BLaER1 treated with 17β-estradiol and CSF1 and Interleukin-3, amounts not matched to agents 10 nM and 100 nM (cell line): ENCODE results near the gene ORM2.
"Not testable (repeated sequence)": the region's sequence is repeated elsewhere in the genome, so short reads cannot be mapped to it uniquely, and the experiment has no call there.

Source experiments
- H3K27ac ChIP-seq, 11 experiments: shearing (Covaris generic); formaldehyde crosslinking; 2 replicates each; pipeline ENCODE4 v1.8.1; 2022
- H3K27me3 ChIP-seq, 11 experiments: shearing (Covaris generic); formaldehyde crosslinking; 2 replicates each; pipeline ENCODE4 v1.8.1; 2022
- H3K36me3 ChIP-seq, 11 experiments: shearing (Covaris generic); formaldehyde crosslinking; 2 replicates each; pipeline ENCODE4 v1.8.1; 2022
- H3K4me1 ChIP-seq, 10 experiments: shearing (Covaris generic); formaldehyde crosslinking; 2 replicates each; pipeline ENCODE4 v1.8.1; 2022
- H3K4me2 ChIP-seq, 11 experiments: shearing (Covaris generic); formaldehyde crosslinking; 2 replicates each; pipeline ENCODE4 v1.8.1; 2022
- H3K4me3 ChIP-seq, 10 experiments: shearing (Covaris generic); formaldehyde crosslinking; 2 replicates each; pipeline ENCODE4 v1.8.1; 2022
- H3K9ac ChIP-seq, 11 experiments: shearing (Covaris generic); formaldehyde crosslinking; 2 replicates each; pipeline ENCODE4 v1.8.1; 2022
- H3K9me3 ChIP-seq, 11 experiments: shearing (Covaris generic); formaldehyde crosslinking; replicated peaks in 1 of 11; 2 replicates each; pipeline ENCODE4 v1.8.1; 2022
- H4K20me1 ChIP-seq, 11 experiments: shearing (Covaris generic); formaldehyde crosslinking; 2 replicates each; pipeline ENCODE4 v1.8.1; 2022
- Cebpa-rat ChIP-seq, 11 experiments: shearing (Covaris generic); IDR thresholded peaks; 2 replicates each; pipeline ENCODE4 v1.8.1; 2022

The ORM2 gene

DNA sequence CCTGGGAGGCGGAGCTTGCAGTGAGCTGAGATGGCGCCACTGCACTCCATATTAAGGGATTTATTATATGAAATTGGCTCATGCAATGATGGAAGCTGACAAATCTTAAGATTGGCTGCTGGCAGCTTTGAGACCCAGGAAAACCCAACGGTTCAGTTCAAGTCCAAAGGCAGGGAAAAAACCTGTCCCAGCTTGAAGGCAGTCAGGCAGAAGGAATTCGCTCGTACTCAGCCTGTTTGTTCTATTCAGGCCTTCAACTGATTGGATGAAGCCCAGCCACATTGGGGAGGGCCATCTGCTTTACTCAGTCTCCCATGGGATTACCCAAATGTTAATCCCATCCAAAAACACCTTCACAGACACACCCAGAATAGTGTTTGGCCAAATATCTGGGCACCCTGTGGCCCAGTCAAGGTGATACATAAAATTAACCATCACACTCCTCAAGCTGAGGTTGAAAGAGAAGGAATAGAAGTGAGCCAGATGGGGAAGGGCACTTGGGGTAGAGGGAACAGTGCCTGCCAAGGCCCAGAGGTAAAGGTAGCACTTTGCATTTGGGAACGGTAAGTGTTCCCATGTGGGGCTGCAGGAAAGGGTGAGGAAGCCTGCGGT, 15.3 kb upstream of the ORM2 start:
- Histone ChIP-seq H3K27me3 (no peaks in the 10 kb centered on the region), H3K36me3 (peaks cover 10 to 34% (median 22%) of the 10 kb centered on the region in 11 experiments; a peak in 21 of 22 replicates), H3K4me3 (no peak overlapping the region), H4K20me1 (no peaks in the 10 kb centered on the region; a peak in 1 of 22 replicates), H3K4me1 (peaks cover 9 to 31% (median 27%) of the 10 kb centered on the region in 10 experiments), H3K9ac (no peak overlapping the region), H3K9me3 (peaks cover 0 to 7% (median 0%) of the 10 kb centered on the region in 11 experiments; a peak in 1 of 22 replicates), H3K27ac (peak overlapping the region in 3 of 11 experiments; percentile 7 to 64 (median 43); a peak in 5 of 22 replicates), H3K4me2 (no peak overlapping the region)
- no peak for TF ChIP-seq Cebpa-rat (IDR thresholded peaks at IDR 0.05)

DNA sequence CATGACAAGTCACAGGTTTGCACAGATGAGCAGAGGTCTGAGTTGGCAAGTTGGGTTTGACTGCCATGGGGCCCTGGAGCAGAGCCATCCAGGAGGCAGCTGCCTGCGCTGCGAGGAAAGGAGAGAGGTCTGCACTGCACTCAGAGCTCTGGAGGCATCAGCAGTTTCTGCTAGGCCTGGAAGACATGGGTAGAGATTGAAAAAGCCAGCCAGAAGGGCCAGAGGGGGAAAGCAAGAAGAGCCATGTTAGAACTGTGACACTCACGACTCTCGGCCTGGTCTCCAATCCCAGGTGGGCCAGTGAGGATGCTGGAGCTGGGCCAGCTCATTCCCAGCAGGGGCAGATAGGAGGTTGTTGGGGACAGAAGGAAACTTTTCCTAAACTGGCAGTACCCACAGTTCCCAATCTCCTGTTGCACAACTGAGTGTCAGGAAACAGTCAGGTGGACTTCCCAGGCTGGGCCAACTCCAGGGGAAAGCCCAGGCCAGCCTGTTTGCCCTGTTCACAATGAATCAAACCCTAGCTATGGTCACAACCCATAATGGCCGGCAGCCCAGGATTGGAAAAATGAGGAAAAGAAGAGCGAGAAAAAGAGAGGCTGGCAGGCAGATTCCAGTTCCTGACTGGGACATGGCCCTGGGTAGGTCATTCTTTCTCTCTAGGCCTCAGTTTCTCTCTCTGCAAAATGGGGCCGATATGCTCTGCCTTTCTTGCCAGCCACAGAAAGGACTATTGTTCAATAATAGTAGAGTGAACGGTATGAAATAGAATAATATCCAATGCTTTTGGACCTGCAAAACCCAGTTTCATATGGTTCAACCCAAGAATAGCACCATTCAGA, 14.6 kb upstream of the ORM2 start:
- Histone ChIP-seq H3K36me3 (peaks cover 10 to 27% (median 19%) of the 10 kb centered on the region in 11 experiments; a peak in 21 of 22 replicates), H3K4me2 (peak overlapping the region in 2 of 11 experiments; percentile 9 to 24; a peak in 3 of 22 replicates), H4K20me1 (no peaks in the 10 kb centered on the region; a peak in 1 of 22 replicates), H3K4me3 (no peak overlapping the region), H3K4me1 (peaks cover 9 to 31% (median 27%) of the 10 kb centered on the region in 10 experiments), H3K27me3 (no peaks in the 10 kb centered on the region), H3K9ac (no peak overlapping the region), H3K27ac (peak overlapping the region in 6 of 11 experiments; percentile 1 to 64 (median 24); a peak in 8 of 22 replicates), H3K9me3 (peaks cover 0 to 7% (median 0%) of the 10 kb centered on the region in 11 experiments; a peak in 1 of 22 replicates)
- TF ChIP-seq Cebpa-rat (IDR thresholded peaks at IDR 0.05) = no peak

DNA sequence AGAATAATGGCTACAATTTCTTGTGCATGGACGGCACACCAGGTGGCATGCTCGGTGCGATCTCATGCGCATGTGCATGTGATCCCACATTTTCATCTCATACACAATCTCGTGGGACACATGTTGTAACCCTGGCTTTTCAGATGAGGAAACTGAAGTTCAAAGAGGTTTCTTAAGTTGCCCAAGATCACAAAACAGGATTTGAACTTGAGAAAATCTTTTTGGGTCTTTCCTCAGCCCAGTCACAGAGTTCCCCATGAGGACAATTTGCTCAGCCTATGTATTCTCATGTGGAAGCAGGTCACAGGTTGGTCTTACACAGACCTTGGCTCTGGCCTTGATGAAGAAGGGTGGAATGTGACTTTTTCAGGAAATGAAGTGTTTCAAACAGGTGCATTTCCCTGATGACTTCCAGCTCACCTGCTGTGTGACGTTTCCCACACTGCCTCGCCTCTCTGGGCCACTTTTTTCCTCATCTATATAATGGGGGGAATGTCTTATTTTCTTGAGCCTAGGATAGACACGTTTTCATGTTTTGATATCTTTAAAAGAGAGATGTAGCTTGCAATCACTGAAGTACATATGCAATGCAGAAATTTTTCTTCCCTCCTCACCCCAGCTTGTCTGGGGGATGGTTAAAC, 13.8 kb upstream of the ORM2 start:
- Histone ChIP-seq H3K27ac (peak overlapping the region in 7 of 11 experiments; percentile 1 to 76 (median 64); a peak in 9 of 22 replicates), H3K4me1 (peaks cover 9 to 31% (median 27%) of the 10 kb centered on the region in 10 experiments), H3K4me3 (no peak overlapping the region), H3K36me3 (peaks cover 4 to 20% (median 12%) of the 10 kb centered on the region in 11 experiments; a peak in 21 of 22 replicates), H3K9me3 (peaks cover 0 to 7% (median 0%) of the 10 kb centered on the region in 11 experiments; a peak in 1 of 22 replicates), H3K27me3 (no peaks in the 10 kb centered on the region), H4K20me1 (no peaks in the 10 kb centered on the region; a peak in 1 of 22 replicates), H3K9ac (no peak overlapping the region), H3K4me2 (peak overlapping the region in 4 of 11 experiments; percentile 9 to 39 (median 28); a peak in 6 of 22 replicates)
- TF ChIP-seq Cebpa-rat (IDR thresholded peaks at IDR 0.05) = no peak

DNA sequence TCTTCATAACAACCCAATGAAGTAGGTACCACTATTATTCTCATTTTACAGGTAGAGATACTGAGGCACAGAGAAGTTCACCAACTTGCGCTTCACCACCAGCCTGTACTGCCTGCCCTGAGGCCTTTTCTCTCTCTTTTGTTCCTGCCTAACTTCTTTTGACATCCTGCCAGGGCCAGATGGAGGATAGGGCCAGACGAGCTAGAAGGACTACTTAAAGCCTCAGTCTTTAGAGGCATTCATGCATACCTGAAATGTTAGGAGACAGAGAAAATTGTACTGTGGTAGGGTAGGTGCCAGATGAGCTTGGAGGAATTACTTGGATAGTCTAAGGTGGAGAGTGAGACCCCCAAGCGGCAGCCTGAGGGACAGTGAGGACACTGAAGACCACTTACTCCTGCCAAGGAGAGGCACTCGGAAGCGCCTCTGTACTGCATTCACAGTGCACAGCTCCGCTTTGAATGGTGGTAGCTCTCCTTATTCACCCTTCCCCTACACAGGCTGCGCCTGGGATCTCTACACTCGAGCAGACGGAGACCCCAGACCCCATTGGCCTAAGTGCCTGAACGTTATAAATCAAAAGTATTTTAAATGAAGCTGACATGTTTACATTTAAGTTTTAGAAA, 13.0 kb upstream of the ORM2 start:
- peak overlapping the region in 6 of 11 experiments; percentile 9 to 58 (median 34); a peak in 6 of 22 replicates for H3K4me2 ChIP-seq
- peaks cover 0 to 7% (median 0%) of the 10 kb centered on the region in 11 experiments; a peak in 1 of 22 replicates for H3K9me3 ChIP-seq
- H3K9ac ChIP-seq = 0 out of 22 replicates have a peak overlapping the region, but pooled peaks of 1 of the 11 experiments have one; percentile 22
- no peaks in the 10 kb centered on the region for H3K27me3 ChIP-seq
- H3K4me1 ChIP-seq = peaks cover 9 to 31% (median 27%) of the 10 kb centered on the region in 10 experiments
- TF ChIP-seq Cebpa-rat (IDR thresholded peaks at IDR 0.05) = no peak
- H3K27ac ChIP-seq = peak overlapping the region in 8 of 11 experiments; percentile 4 to 76 (median 58); a peak in 11 of 22 replicates
- H3K4me3 ChIP-seq = no peak overlapping the region
- no peaks in the 10 kb centered on the region; a peak in 1 of 22 replicates for H4K20me1 ChIP-seq
- H3K36me3 ChIP-seq = peaks cover 0 to 11% (median 5%) of the 10 kb centered on the region in 11 experiments; a peak in 12 of 22 replicates

DNA sequence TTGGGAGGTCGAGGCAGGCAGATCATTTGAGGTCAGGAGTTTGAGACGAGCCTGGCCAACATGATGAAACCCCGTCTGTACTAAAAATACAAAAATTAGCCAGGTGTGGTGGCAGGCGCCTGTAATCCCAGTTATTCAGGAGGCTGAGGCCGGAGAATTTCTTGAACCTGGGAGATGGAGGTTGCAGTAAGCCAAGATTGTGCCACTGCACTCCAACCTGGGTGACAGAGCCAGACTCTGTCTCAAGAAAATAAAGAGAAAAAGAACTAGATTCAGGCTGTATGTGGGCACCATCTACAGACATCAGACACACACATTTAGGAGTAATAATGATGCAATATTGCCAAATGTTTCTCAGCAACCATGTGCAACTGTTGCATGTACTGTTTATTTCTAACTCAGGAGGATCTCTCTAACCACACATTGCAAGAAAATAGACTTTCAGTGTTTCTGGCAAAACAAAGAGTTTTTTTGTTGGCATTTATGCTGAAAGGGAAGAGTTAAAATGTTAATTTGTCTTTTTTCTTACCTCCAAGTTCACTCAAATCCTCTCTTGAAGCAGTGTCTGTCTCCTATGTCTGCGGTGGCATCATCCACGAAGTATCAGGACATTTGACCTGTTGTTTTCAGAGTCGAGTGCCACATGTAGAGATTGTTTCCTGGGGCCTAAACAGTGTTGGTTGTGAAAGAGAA, 11.9 kb upstream of the ORM2 start:
- 0 out of 22 replicates have a peak, but pooled peaks cover 0 to under 1% (median 0%) of the 10 kb centered on the region in 11 experiments for H3K36me3 ChIP-seq
- H3K4me1 ChIP-seq = peaks cover 9 to 31% (median 27%) of the 10 kb centered on the region in 10 experiments
- TF ChIP-seq Cebpa-rat (IDR thresholded peaks at IDR 0.05) = peak in 6 of 11 experiments; percentile 24 to 74 (median 66); a peak in 8 of 22 replicates
- H3K27ac ChIP-seq = peak overlapping the region in 10 of 11 experiments; percentile 39 to 76 (median 58); a peak in 18 of 22 replicates
- H3K9ac ChIP-seq = peak overlapping the region in 7 of 11 experiments; percentile 10 to 57 (median 30); a peak in 7 of 22 replicates
- no peak overlapping the region for H3K4me3 ChIP-seq
- no peaks in the 10 kb centered on the region for H3K27me3 ChIP-seq
- no peaks in the 10 kb centered on the region for H4K20me1 ChIP-seq
- peaks cover 0 to 7% (median 0%) of the 10 kb centered on the region in 11 experiments; a peak in 1 of 22 replicates for H3K9me3 ChIP-seq
- peak overlapping the region; percentile 1 to 58 (median 50); a peak in 20 of 22 replicates for H3K4me2 ChIP-seq

DNA sequence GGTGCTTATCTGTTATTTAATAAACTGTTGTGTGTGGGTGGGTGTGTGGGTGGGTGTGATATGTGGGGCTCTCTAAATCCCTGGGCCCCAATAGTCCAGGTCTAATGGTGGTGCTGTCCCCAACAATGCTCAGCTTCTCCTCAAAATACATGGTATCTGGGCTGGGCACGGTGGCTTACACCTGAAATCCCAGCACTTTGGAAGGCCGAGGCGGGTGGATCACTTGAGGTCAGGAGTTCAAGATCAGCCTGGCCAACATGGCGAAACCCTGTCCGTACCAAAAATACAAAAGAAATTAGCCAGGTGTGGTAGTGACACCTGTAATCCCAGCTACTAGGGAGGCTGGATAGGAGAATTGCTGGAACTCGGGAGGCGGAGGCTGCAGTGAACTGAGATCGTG, 11.3 kb upstream of the ORM2 start:
- Histone ChIP-seq H3K9me3 (peaks cover 0 to 7% (median 0%) of the 10 kb centered on the region in 11 experiments; a peak in 1 of 22 replicates), H3K9ac (peak overlapping the region in 3 of 11 experiments; percentile 18 to 57 (median 26); a peak in 4 of 22 replicates), H3K27me3 (no peaks in the 10 kb centered on the region), H3K4me3 (no peak overlapping the region), H4K20me1 (no peaks in the 10 kb centered on the region), H3K27ac (peak overlapping the region in 9 of 11 experiments; percentile 39 to 76 (median 64); a peak in 16 of 22 replicates), H3K4me2 (peak overlapping the region in 8 of 11 experiments; percentile 38 to 58 (median 50); a peak in 8 of 22 replicates), H3K4me1 (peaks cover 9 to 31% (median 27%) of the 10 kb centered on the region in 10 experiments), H3K36me3 (no peaks in the 10 kb centered on the region)
- no peak for TF ChIP-seq Cebpa-rat (IDR thresholded peaks at IDR 0.05)

DNA sequence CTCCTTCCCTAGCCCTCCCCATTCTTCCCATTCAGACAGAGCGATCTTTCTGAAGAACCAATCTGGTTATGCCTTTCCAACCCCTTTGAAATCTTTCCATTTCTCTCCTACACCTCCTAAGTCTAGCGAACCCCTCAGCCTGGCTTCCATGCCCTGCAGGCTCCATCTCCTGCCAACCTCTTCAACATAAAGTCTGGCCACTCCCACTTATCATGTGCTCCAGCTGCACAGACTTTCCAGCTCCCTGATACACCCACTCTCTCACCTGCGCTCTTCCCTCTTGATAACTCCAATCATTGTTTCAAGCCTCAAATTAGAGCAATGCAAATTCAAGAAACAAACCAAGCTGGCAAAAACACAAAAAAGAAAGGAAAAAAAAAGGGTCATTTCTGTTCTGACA, 10.5 kb upstream of the ORM2 start:
- H3K4me3 ChIP-seq = no peak overlapping the region
- H3K9me3 ChIP-seq = peaks cover 0 to 7% (median 0%) of the 10 kb centered on the region in 11 experiments; a peak in 1 of 22 replicates
- H3K36me3 ChIP-seq = no peaks in the 10 kb centered on the region
- no peak for TF ChIP-seq Cebpa-rat (IDR thresholded peaks at IDR 0.05)
- H3K4me2 ChIP-seq = peak overlapping the region in 1 of 11 experiments; percentile 21; a peak in 1 of 22 replicates
- peaks cover 9 to 31% (median 27%) of the 10 kb centered on the region in 10 experiments for H3K4me1 ChIP-seq
- 0 out of 22 replicates have a peak overlapping the region, but pooled peaks of 2 of the 11 experiments have one; percentile 16 to 40 for H3K27ac ChIP-seq
- no peak overlapping the region for H3K9ac ChIP-seq
- H4K20me1 ChIP-seq = no peaks in the 10 kb centered on the region
- H3K27me3 ChIP-seq = no peaks in the 10 kb centered on the region

DNA sequence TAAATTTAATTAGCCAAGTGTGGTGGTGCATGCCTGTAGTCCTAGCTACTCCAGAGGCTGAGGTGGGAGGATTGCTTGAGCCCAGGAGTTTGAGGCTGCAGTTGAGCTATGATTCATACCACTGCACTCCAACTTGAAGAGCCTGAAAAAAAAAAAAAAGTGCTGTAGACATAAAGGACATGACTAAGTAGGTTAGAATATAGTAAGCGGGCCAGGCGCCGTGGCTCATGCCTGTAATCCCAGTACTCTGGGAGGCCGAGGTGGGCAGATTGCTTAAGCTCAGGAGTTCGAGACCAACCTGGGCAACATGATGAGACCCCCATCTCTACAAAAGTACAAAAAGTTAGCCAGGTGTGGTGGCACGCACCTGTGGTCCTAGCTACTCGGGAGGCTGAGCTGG, 9.0 kb upstream of the ORM2 start:
- not testable (repeated sequence) for H3K9me3 ChIP-seq, H4K20me1 ChIP-seq, H3K4me3 ChIP-seq, H3K4me2 ChIP-seq, H3K27me3 ChIP-seq, H3K9ac ChIP-seq, H3K27ac ChIP-seq, H3K36me3 ChIP-seq
- peaks cover 9 to 27% (median 23%) of the 10 kb centered on the region in 10 experiments for H3K4me1 ChIP-seq
